Adrenal gland (tissue), 5 donors: ENCODE results near the gene DLGAP4.

ENCODE experiments used
- POLR2A ChIP-seq, 2 donors: fragments of 450-650 bp; IDR thresholded peaks; one replicate each; pipeline ENCODE4 v1.6.1; 2017; ENCODE audit warnings: antibody characterized with exemption in 2 of 2, mild to moderate bottlenecking in 2 of 2, moderate library complexity in 1 of 2
- TF ChIP-seq, protein P1 (sequence below), 6 experiments: fragments of 450-650 bp in 4 of 6; fragments of 200-600 bp in 2 of 6; sonication (generic) in 1 of 6; IDR thresholded peaks; 1 replicate in 5 of 6; 2 replicates in 1 of 6; pipeline versions ENCODE4 v1.5.1 to v1.8.0; 2016 to 2021; ENCODE audit warnings: antibody characterized with exemption in 6 of 6, mild to moderate bottlenecking in 2 of 6, moderate library complexity in 1 of 6
- donor health status: DM: no; HTN: no; CAD: no.

DNA sequence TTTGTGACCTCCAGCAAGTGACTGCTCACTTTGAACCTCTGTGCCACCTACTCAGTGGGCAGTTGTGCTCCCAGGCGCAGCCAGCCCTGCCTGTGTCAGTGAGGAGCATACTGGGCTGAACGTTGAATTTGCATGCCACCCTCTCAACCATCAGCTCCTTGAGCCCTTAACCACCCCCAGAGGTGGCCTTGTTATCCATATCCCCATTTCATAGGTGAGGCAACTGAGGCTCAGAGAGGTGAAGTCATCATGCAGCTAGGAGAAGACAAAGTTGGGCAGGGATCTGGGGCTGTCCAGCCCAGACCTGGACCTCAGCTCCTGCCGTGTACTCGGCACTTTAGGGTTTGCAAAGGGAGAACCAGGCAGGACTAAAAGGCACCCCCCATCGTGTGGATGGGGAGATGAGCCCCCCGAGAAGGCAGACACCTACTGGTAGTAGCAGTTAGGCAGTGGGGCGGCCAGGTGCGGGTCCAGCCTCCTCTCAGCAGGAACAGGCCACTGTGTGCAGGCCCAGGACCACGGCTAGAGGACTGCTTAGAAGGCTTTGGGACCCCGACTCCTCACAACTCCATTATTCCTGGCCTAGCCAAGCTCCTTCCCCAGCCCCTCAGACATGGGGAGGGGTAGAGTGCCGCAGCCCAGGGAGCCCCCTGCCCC, 134.4 kb downstream of the DLGAP4 start:
- TF ChIP-seq, protein P1, sequence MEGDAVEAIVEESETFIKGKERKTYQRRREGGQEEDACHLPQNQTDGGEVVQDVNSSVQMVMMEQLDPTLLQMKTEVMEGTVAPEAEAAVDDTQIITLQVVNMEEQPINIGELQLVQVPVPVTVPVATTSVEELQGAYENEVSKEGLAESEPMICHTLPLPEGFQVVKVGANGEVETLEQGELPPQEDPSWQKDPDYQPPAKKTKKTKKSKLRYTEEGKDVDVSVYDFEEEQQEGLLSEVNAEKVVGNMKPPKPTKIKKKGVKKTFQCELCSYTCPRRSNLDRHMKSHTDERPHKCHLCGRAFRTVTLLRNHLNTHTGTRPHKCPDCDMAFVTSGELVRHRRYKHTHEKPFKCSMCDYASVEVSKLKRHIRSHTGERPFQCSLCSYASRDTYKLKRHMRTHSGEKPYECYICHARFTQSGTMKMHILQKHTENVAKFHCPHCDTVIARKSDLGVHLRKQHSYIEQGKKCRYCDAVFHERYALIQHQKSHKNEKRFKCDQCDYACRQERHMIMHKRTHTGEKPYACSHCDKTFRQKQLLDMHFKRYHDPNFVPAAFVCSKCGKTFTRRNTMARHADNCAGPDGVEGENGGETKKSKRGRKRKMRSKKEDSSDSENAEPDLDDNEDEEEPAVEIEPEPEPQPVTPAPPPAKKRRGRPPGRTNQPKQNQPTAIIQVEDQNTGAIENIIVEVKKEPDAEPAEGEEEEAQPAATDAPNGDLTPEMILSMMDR (IDR thresholded peaks at IDR 0.05): no peak
- TF ChIP-seq POLR2A (IDR thresholded peaks at IDR 0.05): no peak
